ENCODE measurements around the gene FOXK1.

The FOXK1 gene

GRCh38 chr7:4797858-4798705, 116.0 kb downstream of the FOXK1 start:
- Histone ChIP-seq H3K4me3 (ENCODE audit: low read depth, low read length) (no peak overlapping the region), H3K9me3 (no peaks in the 10 kb centered on the region), H3K27me3 (no peaks in the 10 kb centered on the region), H3K36me3 (no peaks in the 10 kb centered on the region), H3K4me1 (peaks cover 3% of the 10 kb centered on the region; the same call in 1 of the 2 replicates)
- DNase-seq: peak; percentile 67
- TF ChIP-seq, protein P1, sequence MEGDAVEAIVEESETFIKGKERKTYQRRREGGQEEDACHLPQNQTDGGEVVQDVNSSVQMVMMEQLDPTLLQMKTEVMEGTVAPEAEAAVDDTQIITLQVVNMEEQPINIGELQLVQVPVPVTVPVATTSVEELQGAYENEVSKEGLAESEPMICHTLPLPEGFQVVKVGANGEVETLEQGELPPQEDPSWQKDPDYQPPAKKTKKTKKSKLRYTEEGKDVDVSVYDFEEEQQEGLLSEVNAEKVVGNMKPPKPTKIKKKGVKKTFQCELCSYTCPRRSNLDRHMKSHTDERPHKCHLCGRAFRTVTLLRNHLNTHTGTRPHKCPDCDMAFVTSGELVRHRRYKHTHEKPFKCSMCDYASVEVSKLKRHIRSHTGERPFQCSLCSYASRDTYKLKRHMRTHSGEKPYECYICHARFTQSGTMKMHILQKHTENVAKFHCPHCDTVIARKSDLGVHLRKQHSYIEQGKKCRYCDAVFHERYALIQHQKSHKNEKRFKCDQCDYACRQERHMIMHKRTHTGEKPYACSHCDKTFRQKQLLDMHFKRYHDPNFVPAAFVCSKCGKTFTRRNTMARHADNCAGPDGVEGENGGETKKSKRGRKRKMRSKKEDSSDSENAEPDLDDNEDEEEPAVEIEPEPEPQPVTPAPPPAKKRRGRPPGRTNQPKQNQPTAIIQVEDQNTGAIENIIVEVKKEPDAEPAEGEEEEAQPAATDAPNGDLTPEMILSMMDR (IDR thresholded peaks at IDR 0.05; ENCODE audit: low read depth, low read length): peak; percentile 72

DNA sequence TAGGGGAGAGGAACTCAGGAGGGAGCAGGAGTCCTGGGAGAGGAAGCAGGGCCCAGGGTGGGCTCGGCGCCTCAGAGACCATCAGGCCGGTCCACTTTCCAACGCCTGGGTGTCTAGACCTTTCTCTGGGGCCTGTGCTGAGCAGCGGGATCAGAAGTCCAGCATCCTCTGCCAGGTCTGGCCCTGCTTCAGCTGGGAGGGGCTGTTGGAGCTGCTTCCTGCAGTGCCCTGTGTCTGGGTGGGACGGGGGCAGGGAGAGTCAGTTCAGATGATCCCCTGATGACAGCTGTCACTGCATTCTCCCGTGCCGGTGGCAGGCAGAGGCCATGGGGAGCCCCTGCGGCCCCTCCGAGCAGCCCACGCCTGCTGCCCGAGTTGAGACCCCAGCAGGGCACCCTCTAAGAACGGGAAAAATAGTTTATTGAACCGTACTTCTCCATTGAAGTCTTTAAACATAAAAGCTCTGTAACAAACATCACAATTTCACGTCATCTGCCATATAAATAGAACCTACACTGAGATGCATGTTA, 116.7 kb downstream of the FOXK1 start:
- no peak overlapping the region for H3K4me3 ChIP-seq (ENCODE audit: low read depth, low read length)
- H3K36me3 ChIP-seq: no peaks in the 10 kb centered on the region
- peaks cover 3% of the 10 kb centered on the region; the same call in 1 of the 2 replicates for H3K4me1 ChIP-seq
- H3K27me3 ChIP-seq: no peaks in the 10 kb centered on the region
- peak; percentile 11 for DNase-seq
- no peaks in the 10 kb centered on the region for H3K9me3 ChIP-seq
- TF ChIP-seq, protein P1 (IDR thresholded peaks at IDR 0.05; ENCODE audit: low read depth, low read length): no peak

GRCh38 chr7:4799508-4800268, 117.6 kb downstream of the FOXK1 start:
- H3K9me3 ChIP-seq: no peaks in the 10 kb centered on the region
- TF ChIP-seq, protein P1 (IDR thresholded peaks at IDR 0.05; ENCODE audit: low read depth, low read length): no peak
- no peaks in the 10 kb centered on the region for H3K36me3 ChIP-seq
- no peak overlapping the region for H3K4me3 ChIP-seq (ENCODE audit: low read depth, low read length)
- peak; percentile 51 for DNase-seq
- H3K4me1 ChIP-seq: peaks cover 3% of the 10 kb centered on the region; the same call in 1 of the 2 replicates
- H3K27me3 ChIP-seq: no peaks in the 10 kb centered on the region

GRCh38 chr7:4800487-4800886, 118.4 kb downstream of the FOXK1 start:
- Histone ChIP-seq H3K36me3 (no peaks in the 10 kb centered on the region), H3K4me3 (ENCODE audit: low read depth, low read length) (no peak overlapping the region), H3K4me1 (peaks cover 3% of the 10 kb centered on the region; the same call in 1 of the 2 replicates), H3K9me3 (no peaks in the 10 kb centered on the region), H3K27me3 (no peaks in the 10 kb centered on the region)
- DNase-seq: peak; percentile 11
- TF ChIP-seq, protein P1 (IDR thresholded peaks at IDR 0.05; ENCODE audit: low read depth, low read length): no peak

DNA sequence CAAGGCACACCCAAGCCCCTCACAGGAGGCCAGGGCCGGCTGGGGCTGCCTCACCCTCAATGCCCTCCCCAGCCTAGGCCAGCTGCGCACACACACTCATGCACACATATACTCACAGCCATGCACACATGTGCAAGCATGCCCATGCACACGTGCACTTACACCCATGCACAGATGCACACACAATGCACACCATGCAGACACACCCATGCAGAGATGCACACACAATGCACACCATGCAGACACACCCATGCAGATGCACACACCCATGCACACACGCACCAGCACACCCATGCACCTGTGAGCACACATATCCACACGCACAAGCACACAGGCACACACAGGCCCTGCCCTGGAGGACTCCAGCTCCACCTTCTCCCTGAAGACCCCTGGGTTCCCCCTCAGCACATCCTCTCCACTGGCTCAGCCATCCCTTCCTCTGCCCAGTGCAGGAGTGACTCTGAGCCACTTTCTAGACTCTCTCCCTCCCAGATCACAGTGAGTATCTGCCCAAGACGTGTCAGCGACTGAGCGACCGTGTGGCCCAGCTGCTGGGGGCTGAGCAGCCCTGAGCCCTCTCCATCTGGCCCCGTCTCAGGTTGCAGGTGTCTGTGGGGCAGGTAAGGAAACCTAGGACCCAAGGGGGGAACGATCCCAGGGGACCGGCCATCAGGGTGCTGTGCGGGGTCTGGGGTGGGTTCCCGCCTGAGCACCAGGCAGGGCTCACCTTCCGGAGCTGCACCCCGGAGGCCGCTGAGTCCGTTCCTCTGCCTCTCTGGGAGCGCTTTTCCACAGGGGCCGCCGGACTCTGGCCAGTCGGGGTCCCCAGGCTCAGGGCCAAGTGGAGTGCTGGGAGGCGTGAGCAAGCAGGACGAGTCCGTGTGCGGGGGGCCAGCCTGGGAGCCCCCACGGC, 119.1 kb downstream of the FOXK1 start:
- H3K9me3 ChIP-seq: no peaks in the 10 kb centered on the region
- no peaks in the 10 kb centered on the region for H3K27me3 ChIP-seq
- peak; percentile 10 for DNase-seq
- H3K36me3 ChIP-seq: no peaks in the 10 kb centered on the region
- peaks cover 3% of the 10 kb centered on the region; the same call in 1 of the 2 replicates for H3K4me1 ChIP-seq
- TF ChIP-seq, protein P1 (IDR thresholded peaks at IDR 0.05; ENCODE audit: low read depth, low read length): no peak
- H3K4me3 ChIP-seq (ENCODE audit: low read depth, low read length): no peak overlapping the region
